ENCODE measurements around the gene NLGN4X.

DNA sequence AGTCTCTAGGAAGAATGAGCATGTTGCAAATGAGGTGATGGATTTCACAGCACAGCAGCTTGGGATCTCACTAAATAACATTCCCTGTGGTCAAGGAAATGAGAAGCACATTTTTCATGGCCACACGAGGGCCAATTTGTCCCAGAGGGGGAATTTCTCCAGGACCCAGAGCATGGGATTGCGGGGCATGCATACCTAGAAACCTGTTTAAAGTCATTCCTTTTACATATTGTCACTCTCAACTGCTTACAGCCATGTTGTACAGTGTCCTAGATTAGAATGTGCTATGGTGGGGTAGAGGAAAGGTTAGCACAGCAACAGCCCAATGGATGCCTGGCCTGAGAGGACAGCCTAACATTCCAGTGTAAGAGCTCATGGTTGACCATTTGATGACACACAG lies 37.4 kb upstream of the NLGN4X start:
- TF ChIP-seq, protein P1, sequence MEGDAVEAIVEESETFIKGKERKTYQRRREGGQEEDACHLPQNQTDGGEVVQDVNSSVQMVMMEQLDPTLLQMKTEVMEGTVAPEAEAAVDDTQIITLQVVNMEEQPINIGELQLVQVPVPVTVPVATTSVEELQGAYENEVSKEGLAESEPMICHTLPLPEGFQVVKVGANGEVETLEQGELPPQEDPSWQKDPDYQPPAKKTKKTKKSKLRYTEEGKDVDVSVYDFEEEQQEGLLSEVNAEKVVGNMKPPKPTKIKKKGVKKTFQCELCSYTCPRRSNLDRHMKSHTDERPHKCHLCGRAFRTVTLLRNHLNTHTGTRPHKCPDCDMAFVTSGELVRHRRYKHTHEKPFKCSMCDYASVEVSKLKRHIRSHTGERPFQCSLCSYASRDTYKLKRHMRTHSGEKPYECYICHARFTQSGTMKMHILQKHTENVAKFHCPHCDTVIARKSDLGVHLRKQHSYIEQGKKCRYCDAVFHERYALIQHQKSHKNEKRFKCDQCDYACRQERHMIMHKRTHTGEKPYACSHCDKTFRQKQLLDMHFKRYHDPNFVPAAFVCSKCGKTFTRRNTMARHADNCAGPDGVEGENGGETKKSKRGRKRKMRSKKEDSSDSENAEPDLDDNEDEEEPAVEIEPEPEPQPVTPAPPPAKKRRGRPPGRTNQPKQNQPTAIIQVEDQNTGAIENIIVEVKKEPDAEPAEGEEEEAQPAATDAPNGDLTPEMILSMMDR (IDR thresholded peaks at IDR 0.05): no peak
- TF ChIP-seq POLR2A (IDR thresholded peaks at IDR 0.05): no peak
